IPS-15b (cell line): ENCODE data around the gene HOXB3.
"Not testable (repeated sequence)": the region's sequence is repeated elsewhere in the genome, so short reads cannot be mapped to it uniquely, and the experiment has no call there.

Experiments
- H3K27me3 ChIP-seq: one replicate; pipeline ENCODE4 v1.6.1; 2013; ENCODE audit warnings: low read length; ENCODE audit not compliant: control insufficient read depth, insufficient read depth
- H3K36me3 ChIP-seq: one replicate; pipeline ENCODE4 v1.6.1; 2013; ENCODE audit warnings: low read length; ENCODE audit not compliant: control insufficient read depth, insufficient read depth
- H3K4me1 ChIP-seq: one replicate; pipeline ENCODE4 v1.6.1; 2013; ENCODE audit warnings: mild to moderate bottlenecking, low read length; ENCODE audit not compliant: control insufficient read depth, insufficient read depth
- H3K4me3 ChIP-seq: one replicate; pipeline ENCODE4 v1.5.1; 2013; ENCODE audit warnings: low read depth, low read length
- H3K9ac ChIP-seq: one replicate; pipeline ENCODE4 v1.6.1; 2013; ENCODE audit warnings: low read depth, mild to moderate bottlenecking, low read length
- H3K9me3 ChIP-seq: one replicate; pipeline ENCODE4 v1.6.1; 2013; ENCODE audit warnings: mild to moderate bottlenecking, low read length; ENCODE audit not compliant: control insufficient read depth, insufficient read depth

Gene HOXB3

GRCh38 chr17:48515925-48516900 lies 73.8 kb downstream of the HOXB3 start:
- Histone ChIP-seq H3K9me3 (no peaks in the 10 kb centered on the region), H3K4me3 (no peak overlapping the region), H3K36me3 (no peaks in the 10 kb centered on the region), H3K27me3 (peaks cover 22% of the 10 kb centered on the region), H3K4me1 (peaks cover 16% of the 10 kb centered on the region), H3K9ac (no peak overlapping the region)

DNA sequence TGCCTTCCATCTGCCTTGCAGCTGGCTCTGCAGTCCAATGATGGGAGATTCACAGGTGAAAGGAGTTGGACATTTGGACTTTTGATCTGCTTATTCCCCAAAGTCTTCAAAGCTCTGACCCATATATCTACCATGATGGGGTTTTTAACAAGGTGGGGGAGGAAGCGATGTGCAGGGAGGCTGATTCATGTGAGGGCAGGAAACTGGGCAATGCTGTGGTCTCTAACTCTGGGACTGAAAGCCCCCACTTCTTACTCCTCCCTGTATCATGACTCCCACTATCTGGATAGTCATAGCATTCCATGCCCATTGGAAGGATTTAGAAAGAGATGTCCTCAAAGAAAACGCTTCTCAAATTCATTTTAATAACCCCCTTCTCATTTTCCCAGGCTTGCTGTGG lies 75.6 kb downstream of the HOXB3 start:
- H3K4me1 ChIP-seq: peaks cover 10% of the 10 kb centered on the region
- H3K9ac ChIP-seq: no peak overlapping the region

GRCh38 chr17:48513666-48514455 lies 76.2 kb downstream of the HOXB3 start:
- Histone ChIP-seq H3K9me3 (no peaks in the 10 kb centered on the region), H3K4me1 (peaks cover 10% of the 10 kb centered on the region), H3K27me3 (peaks cover 10% of the 10 kb centered on the region), H3K4me3 (no peak overlapping the region), H3K36me3 (no peaks in the 10 kb centered on the region), H3K9ac (no peak overlapping the region)

More for the DNA sequence above, 75.6 kb downstream of the HOXB3 start:
- H3K9me3 ChIP-seq: no peaks in the 10 kb centered on the region
- no peak overlapping the region for H3K4me3 ChIP-seq
- H3K36me3 ChIP-seq: no peaks in the 10 kb centered on the region
- peaks cover 12% of the 10 kb centered on the region for H3K27me3 ChIP-seq

DNA sequence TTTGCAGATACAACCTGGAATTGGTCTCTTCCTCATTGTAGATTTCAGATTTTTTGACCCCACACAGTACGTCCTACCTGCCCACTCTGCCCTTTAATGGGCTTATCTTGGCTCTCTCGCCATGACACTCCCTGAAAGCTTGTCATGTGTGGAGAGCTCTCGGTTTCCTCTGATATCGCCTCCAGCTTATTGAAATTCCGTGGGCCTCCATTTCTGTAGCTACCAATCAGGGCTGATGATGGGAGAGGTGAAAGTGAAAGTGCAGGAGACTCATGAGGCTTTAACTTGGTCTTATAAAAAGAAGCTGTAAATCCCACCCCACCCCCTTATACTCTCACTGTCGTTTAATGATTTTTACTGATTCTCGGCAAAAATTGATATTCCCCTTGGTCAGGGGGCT lies 76.9 kb downstream of the HOXB3 start:
- Histone ChIP-seq H3K36me3 (no peaks in the 10 kb centered on the region), H3K4me3 (no peak overlapping the region), H3K9ac (no peak overlapping the region), H3K4me1 (peaks cover 10% of the 10 kb centered on the region), H3K9me3 (no peaks in the 10 kb centered on the region), H3K27me3 (peaks cover 10% of the 10 kb centered on the region)

DNA sequence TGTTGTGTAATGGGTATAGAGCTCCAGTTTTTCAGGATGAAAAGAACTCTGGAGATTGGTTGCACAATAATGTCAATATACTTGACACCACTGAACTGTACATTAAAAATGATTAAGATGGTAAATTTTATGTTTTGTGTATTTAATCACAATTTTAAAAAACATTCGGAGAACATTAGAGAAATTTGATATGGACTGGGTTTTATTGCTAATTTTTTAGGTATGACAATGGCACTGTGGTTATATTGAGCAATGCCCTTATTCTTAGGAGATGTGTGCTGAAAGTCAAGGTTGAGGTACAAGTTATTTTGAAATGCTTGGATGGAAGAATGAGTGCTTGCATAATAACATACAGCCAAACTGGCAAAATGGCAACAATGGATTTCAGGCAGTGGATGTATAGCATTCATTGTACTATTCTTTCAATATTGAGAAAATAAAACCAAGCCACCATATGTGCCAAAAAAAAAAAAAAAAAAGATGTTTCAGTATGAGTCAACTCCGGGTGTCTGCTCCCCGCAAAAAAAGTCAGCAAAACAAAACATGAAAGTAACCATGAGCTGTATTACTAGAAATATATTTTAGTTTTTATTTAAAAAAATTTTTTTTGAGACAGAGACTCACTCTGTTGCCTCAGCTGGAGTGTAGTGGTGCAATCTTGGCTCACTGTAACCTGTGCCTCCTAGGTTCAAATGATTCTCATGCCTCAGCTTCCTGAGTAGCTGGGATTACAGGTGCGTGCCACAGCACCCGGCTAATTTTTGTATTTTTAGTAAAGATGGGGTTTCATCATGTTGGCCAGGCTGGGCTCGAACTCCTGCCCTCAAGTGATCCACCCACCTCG lies 79.1 kb downstream of the HOXB3 start:
- no peak overlapping the region for H3K9ac ChIP-seq

DNA sequence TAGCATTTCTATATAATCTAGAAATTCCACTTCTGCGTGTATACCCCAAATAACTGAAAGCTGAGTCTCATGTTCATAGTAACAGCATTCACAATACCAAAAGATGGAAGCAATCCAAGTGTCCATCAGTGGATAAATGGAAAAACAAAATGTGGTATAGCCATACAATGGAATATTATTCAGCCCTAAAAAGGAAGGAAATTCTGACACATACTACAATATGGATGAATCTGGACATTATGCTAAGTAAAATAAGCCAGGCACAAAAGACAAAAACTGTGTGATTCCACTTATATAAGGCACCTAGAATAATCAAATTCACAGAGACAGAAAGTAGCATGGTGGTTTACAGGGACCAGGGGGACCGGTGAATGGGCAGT lies 79.7 kb downstream of the HOXB3 start:
- Histone ChIP-seq H3K4me1 (peaks cover 6% of the 10 kb centered on the region), H3K27me3 (peaks cover 18% of the 10 kb centered on the region), H3K9ac (no peak overlapping the region), H3K36me3 (no peaks in the 10 kb centered on the region), H3K4me3 (no peak overlapping the region), H3K9me3 (no peaks in the 10 kb centered on the region)

More for the DNA sequence above, 79.1 kb downstream of the HOXB3 start:
- peaks cover 18% of the 10 kb centered on the region for H3K27me3 ChIP-seq
- no peaks in the 10 kb centered on the region for H3K9me3 ChIP-seq
- no peaks in the 10 kb centered on the region for H3K36me3 ChIP-seq
- H3K4me3 ChIP-seq: no peak overlapping the region
- H3K4me1 ChIP-seq: peaks cover 6% of the 10 kb centered on the region

GRCh38 chr17:48509708-48510107 lies 80.3 kb downstream of the HOXB3 start:
- H3K4me1 ChIP-seq: not testable (repeated sequence)

GRCh38 chr17:48506246-48506645 lies 83.8 kb downstream of the HOXB3 start:
- H3K36me3 ChIP-seq: no peaks in the 10 kb centered on the region
- H3K9ac ChIP-seq: no peak overlapping the region
- peaks cover 29% of the 10 kb centered on the region for H3K27me3 ChIP-seq
- no peak overlapping the region for H3K4me3 ChIP-seq
- peaks cover 4% of the 10 kb centered on the region for H3K4me1 ChIP-seq
- H3K9me3 ChIP-seq: no peaks in the 10 kb centered on the region

More at GRCh38 chr17:48509708-48510107, 80.3 kb downstream of the HOXB3 start:
- H3K36me3 ChIP-seq, H3K4me3 ChIP-seq, H3K9me3 ChIP-seq, H3K9ac ChIP-seq: not testable (repeated sequence)
- peaks cover 17% of the 10 kb centered on the region for H3K27me3 ChIP-seq

GRCh38 chr17:48505788-48506187 lies 84.3 kb downstream of the HOXB3 start:
- Histone ChIP-seq H3K9ac (no peak overlapping the region), H3K4me3 (no peak overlapping the region), H3K9me3 (no peaks in the 10 kb centered on the region), H3K4me1 (peaks cover 4% of the 10 kb centered on the region), H3K27me3 (peaks cover 33% of the 10 kb centered on the region), H3K36me3 (no peaks in the 10 kb centered on the region)

- Histone ChIP-seq H3K27me3 (peaks cover 41% of the 10 kb centered on the region), H3K36me3 (no peaks in the 10 kb centered on the region), H3K4me3 (no peak overlapping the region), H3K9ac (no peak overlapping the region), H3K9me3 (no peaks in the 10 kb centered on the region), H3K4me1 (peaks cover 4% of the 10 kb centered on the region)
These were observed 85.1 kb downstream of the HOXB3 start for GRCh38 chr17:48504953-48505352.

- Histone ChIP-seq H3K36me3 (no peaks in the 10 kb centered on the region), H3K27me3 (peaks cover 42% of the 10 kb centered on the region), H3K9me3 (no peaks in the 10 kb centered on the region), H3K9ac (no peak overlapping the region), H3K4me1 (peaks cover 4% of the 10 kb centered on the region), H3K4me3 (no peak overlapping the region)
These were observed 86.3 kb downstream of the HOXB3 start for GRCh38 chr17:48503747-48504146.
